SU-DHL-6 (cell line): Measurements from ENCODE around the gene FGFR2.

Experiments
- H2AFZ ChIP-seq: fragments of 200-600 bp; sonication (generic); 2 replicates; pipeline ENCODE4 v1.6.1; 2014; ENCODE audit warnings: low read depth, mild to moderate bottlenecking, moderate library complexity, mixed read lengths, antibody characterized with exemption, low read length; ENCODE audit not compliant: severe bottlenecking
- H3F3A ChIP-seq: fragments of 200-600 bp; shearing (Covaris generic); 2 replicates; pipeline ENCODE4 v1.6.0; 2016; ENCODE audit warnings: antibody characterized with exemption, mild to moderate bottlenecking; ENCODE audit not compliant: insufficient read depth
- H3K27ac ChIP-seq: fragments of 200-600 bp; sonication (generic); 2 replicates; pipeline ENCODE4 v1.5.1; 2016; ENCODE audit warnings: low read depth, mild to moderate bottlenecking, low read length, moderate library complexity, mixed read lengths
- H3K27me3 ChIP-seq: fragments of 200-600 bp; sonication (generic), shearing (Covaris generic); 2 replicates; pipeline ENCODE4 v1.6.0; 2014; ENCODE audit warnings: mild to moderate bottlenecking, low read length
- H3K36me3 ChIP-seq: fragments of 200-600 bp; sonication (generic); 2 replicates; pipeline ENCODE4 v1.6.1; 2014; ENCODE audit warnings: mild to moderate bottlenecking, low read length, mixed read lengths
- H3K4me2 ChIP-seq: fragments of 300-600, 200-600 bp; shearing (Covaris generic), sonication (generic); 2 replicates; pipeline ENCODE4 v1.6.0; 2014; ENCODE audit warnings: low read length, low read depth, mild to moderate bottlenecking; ENCODE audit not compliant: poor library complexity, severe bottlenecking
- H3K4me3 ChIP-seq: fragments of 200-600 bp; sonication (generic); 2 replicates; pipeline ENCODE4 v1.5.1; 2014; ENCODE audit warnings: antibody characterized with exemption, low read length, mild to moderate bottlenecking, mixed read lengths; ENCODE audit not compliant: insufficient read depth, poor library complexity, severe bottlenecking
- H3K79me2 ChIP-seq: fragments of 200-600 bp; sonication (generic); 2 replicates; pipeline ENCODE4 v1.6.1; 2014; ENCODE audit warnings: mild to moderate bottlenecking, low read length, moderate library complexity; ENCODE audit not compliant: insufficient read depth
- H3K9ac ChIP-seq: fragments of 200-600 bp; sonication (generic); 2 replicates; pipeline ENCODE4 v1.7.0; 2014; ENCODE audit warnings: mild to moderate bottlenecking, low read length
- H3K9me2 ChIP-seq: fragments of 200-600 bp; sonication (generic); replicated peaks from 2 replicates; pipeline ENCODE4 v1.6.1; 2014; ENCODE audit warnings: low read length; ENCODE audit not compliant: insufficient read depth
- H3K9me3 ChIP-seq: fragments of 200-600 bp; sonication (generic); 2 replicates; pipeline ENCODE4 v1.6.1; 2014; ENCODE audit warnings: low read length, mixed read lengths; ENCODE audit not compliant: insufficient read depth
- H4K20me1 ChIP-seq: fragments of 200-600 bp; sonication (generic); 2 replicates; pipeline ENCODE4 v1.6.1; 2014; ENCODE audit warnings: low read depth, mild to moderate bottlenecking, antibody characterized with exemption, low read length, moderate library complexity, mixed read lengths
- CTCF ChIP-seq: fragments of 200-600 bp; sonication (generic); IDR thresholded peaks from one replicate; pipeline ENCODE4 v1.5.1; 2017; ENCODE audit warnings: antibody characterized with exemption, mild to moderate bottlenecking, low read length, moderate library complexity; ENCODE audit not compliant: insufficient read depth, poor library complexity, severe bottlenecking
- EZH2phosphoT487 ChIP-seq: fragments of 200-600 bp; sonication (generic), shearing (Covaris generic); conservative IDR thresholded peaks from 2 replicates; pipeline ENCODE4 v1.6.1; 2018; ENCODE audit warnings: mild to moderate bottlenecking, antibody characterized with exemption, low read length, moderate library complexity, mixed read lengths

Gene FGFR2

GRCh38 chr10:121518333-121518732 lies 79.9 kb downstream of the FGFR2 start:
- Histone ChIP-seq H3K36me3 (no peaks in the 10 kb centered on the region), H3K9me3 (no peaks in the 10 kb centered on the region), H3K27me3 (no peaks in the 10 kb centered on the region), H3K27ac (no peak overlapping the region), H3K79me2 (no peaks in the 10 kb centered on the region), H3K4me3 (no peak overlapping the region), H3K9ac (no peak overlapping the region), H4K20me1 (no peaks in the 10 kb centered on the region), H3F3A (no peaks in the 10 kb centered on the region), H2AFZ (no peak overlapping the region), H3K4me2 (no peak overlapping the region), H3K9me2 (no peaks in the 10 kb centered on the region)
- TF ChIP-seq EZH2phosphoT487 (no peak), CTCF (no peak)

- no peaks in the 10 kb centered on the region for H4K20me1 ChIP-seq
- H3K27ac ChIP-seq = no peak overlapping the region
- no peak overlapping the region for H2AFZ ChIP-seq
- H3K4me2 ChIP-seq = no peak overlapping the region
- H3K79me2 ChIP-seq = no peaks in the 10 kb centered on the region
- TF ChIP-seq EZH2phosphoT487 (no peak), CTCF (no peak)
- no peak overlapping the region for H3K4me3 ChIP-seq
- H3K9me2 ChIP-seq = no peaks in the 10 kb centered on the region
- H3K36me3 ChIP-seq = no peaks in the 10 kb centered on the region
- no peaks in the 10 kb centered on the region for H3K27me3 ChIP-seq
- H3K9ac ChIP-seq = no peak overlapping the region
- no peaks in the 10 kb centered on the region for H3K9me3 ChIP-seq
- H3F3A ChIP-seq = no peaks in the 10 kb centered on the region
Measured at GRCh38 chr10:121516093-121516865, 82.0 kb downstream of the FGFR2 start.

- TF ChIP-seq EZH2phosphoT487 (no peak), CTCF (no peak)
- no peaks in the 10 kb centered on the region for H3K27me3 ChIP-seq
- H3F3A ChIP-seq = no peaks in the 10 kb centered on the region
- H3K9me2 ChIP-seq = no peaks in the 10 kb centered on the region
- no peak overlapping the region for H3K4me2 ChIP-seq
- H3K79me2 ChIP-seq = no peaks in the 10 kb centered on the region
- no peak overlapping the region for H3K9ac ChIP-seq
- H3K9me3 ChIP-seq = no peaks in the 10 kb centered on the region
- H4K20me1 ChIP-seq = no peaks in the 10 kb centered on the region
- H2AFZ ChIP-seq = no peak overlapping the region
- H3K4me3 ChIP-seq = no peak overlapping the region
- H3K36me3 ChIP-seq = no peaks in the 10 kb centered on the region
- H3K27ac ChIP-seq = no peak overlapping the region
Measured at GRCh38 chr10:121514141-121514865, 83.9 kb downstream of the FGFR2 start.
